Left forelimb (tissue), 1 donor: ENCODE data around the gene SOX6.
"Not testable (repeated sequence)": the region's sequence is repeated elsewhere in the genome, so short reads cannot be mapped to it uniquely, and the experiment has no call there.

Experiments
- DNase-seq: peaks from one replicate; pipeline ENCODE4 v3.0.0-alpha.2; 2018; ENCODE audit warnings: low spot score

Gene SOX6

GRCh38 chr11:16356057-16356760 is at the start of gene SOX6:
TSS of gene SOX6 (minus strand) at chr11:16356546. CDS start at chr11:16341248, 15,298 bp downstream.
- no peak for DNase-seq

GRCh38 chr11:16404781-16405285 is 48.5 kb upstream of the SOX6 start:
- DNase-seq: no peak

- DNase-seq: no peak
These were observed 47.5 kb upstream of the SOX6 start for GRCh38 chr11:16403851-16404250.

- DNase-seq: no peak
These were observed 47.1 kb upstream of the SOX6 start for GRCh38 chr11:16403448-16403803.

- no peak for DNase-seq
These were observed 46.5 kb upstream of the SOX6 start for GRCh38 chr11:16402654-16403447.

- no peak for DNase-seq
These were observed 41.0 kb upstream of the SOX6 start for GRCh38 chr11:16397390-16397789.

GRCh38 chr11:16395601-16396000 is 39.3 kb upstream of the SOX6 start:
- no peak for DNase-seq

GRCh38 chr11:16394947-16395346 is 38.6 kb upstream of the SOX6 start:
- no peak for DNase-seq

GRCh38 chr11:16393340-16393739 is 37.0 kb upstream of the SOX6 start:
- DNase-seq: no peak

GRCh38 chr11:16392616-16393015 is 36.3 kb upstream of the SOX6 start:
- DNase-seq: no peak

GRCh38 chr11:16390826-16391225 is 34.5 kb upstream of the SOX6 start:
- DNase-seq: not testable (repeated sequence)

GRCh38 chr11:16385099-16385498 is 28.8 kb upstream of the SOX6 start:
- no peak for DNase-seq

- DNase-seq: no peak
These were observed 26.5 kb upstream of the SOX6 start for GRCh38 chr11:16382638-16383380.

- no peak for DNase-seq
These were observed 25.8 kb upstream of the SOX6 start for GRCh38 chr11:16382186-16382585.

GRCh38 chr11:16380941-16381568 is 24.7 kb upstream of the SOX6 start:
- no peak for DNase-seq

- no peak for DNase-seq
These were observed 22.6 kb upstream of the SOX6 start for GRCh38 chr11:16378906-16379305.

- DNase-seq: no peak
These were observed 21.4 kb upstream of the SOX6 start for GRCh38 chr11:16377746-16378145.

GRCh38 chr11:16375664-16376063 is 19.3 kb upstream of the SOX6 start:
- not testable (repeated sequence) for DNase-seq

- DNase-seq: no peak
These were observed 17.4 kb upstream of the SOX6 start for GRCh38 chr11:16373768-16374167.

- no peak for DNase-seq
These were observed 16.0 kb upstream of the SOX6 start for GRCh38 chr11:16372355-16372754.

- no peak for DNase-seq
These were observed 10.9 kb upstream of the SOX6 start for GRCh38 chr11:16367252-16367651.

- DNase-seq: no peak
These were observed 9.4 kb upstream of the SOX6 start for GRCh38 chr11:16365581-16366228.
